Measurements from ENCODE around the gene LGALS1. TPM values are rescaled to one million over a fixed set of nuclear protein-coding genes. Genes with fewer than 3 reads are reported as not detected.

Gene LGALS1
- total and polyA plus RNA-seq, 9 of the 15 experiments (the other 6 are each of a cell fraction or from before 2014, with no cell fraction given) = 160 to 800 (median 330) TPM

- TF ChIP-seq CHD7 (IDR thresholded peaks at IDR 0.05; ENCODE audit: low read depth, low read length) (no peak), CEBPG (CRISPR knock-in tag; IDR thresholded peaks at IDR 0.05) (no peak), CEBPG (tag; conservative IDR thresholded peaks at IDR 0.05 in 1 of 2, IDR thresholded peaks at IDR 0.05 in 1 of 2) (no peak), TCFL5 (CRISPR knock-in tag; conservative IDR thresholded peaks at IDR 0.05) (no peak), HOMEZ (CRISPR knock-in tag; IDR thresholded peaks at IDR 0.05) (no peak), KAT2B (IDR thresholded peaks at IDR 0.05; ENCODE audit: low read depth, low read length) (no peak), ZNF76 (CRISPR knock-in tag; IDR thresholded peaks at IDR 0.05; ENCODE audit: borderline replicate concordance) (no peak), BACH1 (tag; IDR thresholded peaks at IDR 0.05) (no peak), GATA2 (CRISPR knock-in tag; IDR thresholded peaks at IDR 0.05) (no peak), ZBED1 (IDR thresholded peaks at IDR 0.05) (no peak)
- TF ChIP-seq, protein P1, sequence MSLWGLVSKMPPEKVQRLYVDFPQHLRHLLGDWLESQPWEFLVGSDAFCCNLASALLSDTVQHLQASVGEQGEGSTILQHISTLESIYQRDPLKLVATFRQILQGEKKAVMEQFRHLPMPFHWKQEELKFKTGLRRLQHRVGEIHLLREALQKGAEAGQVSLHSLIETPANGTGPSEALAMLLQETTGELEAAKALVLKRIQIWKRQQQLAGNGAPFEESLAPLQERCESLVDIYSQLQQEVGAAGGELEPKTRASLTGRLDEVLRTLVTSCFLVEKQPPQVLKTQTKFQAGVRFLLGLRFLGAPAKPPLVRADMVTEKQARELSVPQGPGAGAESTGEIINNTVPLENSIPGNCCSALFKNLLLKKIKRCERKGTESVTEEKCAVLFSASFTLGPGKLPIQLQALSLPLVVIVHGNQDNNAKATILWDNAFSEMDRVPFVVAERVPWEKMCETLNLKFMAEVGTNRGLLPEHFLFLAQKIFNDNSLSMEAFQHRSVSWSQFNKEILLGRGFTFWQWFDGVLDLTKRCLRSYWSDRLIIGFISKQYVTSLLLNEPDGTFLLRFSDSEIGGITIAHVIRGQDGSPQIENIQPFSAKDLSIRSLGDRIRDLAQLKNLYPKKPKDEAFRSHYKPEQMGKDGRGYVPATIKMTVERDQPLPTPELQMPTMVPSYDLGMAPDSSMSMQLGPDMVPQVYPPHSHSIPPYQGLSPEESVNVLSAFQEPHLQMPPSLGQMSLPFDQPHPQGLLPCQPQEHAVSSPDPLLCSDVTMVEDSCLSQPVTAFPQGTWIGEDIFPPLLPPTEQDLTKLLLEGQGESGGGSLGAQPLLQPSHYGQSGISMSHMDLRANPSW (CRISPR knock-in tag; IDR thresholded peaks at IDR 0.05) = no peak
Observed at GRCh38 chr22:37633625-37634416, 41.6 kb upstream of the LGALS1 start (continued).

All from K562 (cell line).